Erythroblast (primary cell): ENCODE results near the gene GIN1.

Experiments
- DNase-seq, 2 experiments: peaks; one replicate each; lab custom pipeline; 2025; lab: John Stamatoyannopoulos, UW
- GATA1 ChIP-seq: IDR thresholded peaks from 2 replicates; pipeline ENCODE4 v1.6.1; 2011; ENCODE audit warnings: low read depth, mild to moderate bottlenecking, control low read depth, low read length, moderate library complexity
- POLR2A ChIP-seq: IDR thresholded peaks from 2 replicates; pipeline ENCODE4 v1.6.1; 2011; ENCODE audit warnings: mild to moderate bottlenecking, low read length

Gene GIN1

GRCh38 chr5:103041071-103041676, 78.8 kb downstream of the GIN1 start:
- peak; percentile 60 to 62 for DNase-seq
- no peak for TF ChIP-seq POLR2A
- no peak for TF ChIP-seq GATA1

DNA sequence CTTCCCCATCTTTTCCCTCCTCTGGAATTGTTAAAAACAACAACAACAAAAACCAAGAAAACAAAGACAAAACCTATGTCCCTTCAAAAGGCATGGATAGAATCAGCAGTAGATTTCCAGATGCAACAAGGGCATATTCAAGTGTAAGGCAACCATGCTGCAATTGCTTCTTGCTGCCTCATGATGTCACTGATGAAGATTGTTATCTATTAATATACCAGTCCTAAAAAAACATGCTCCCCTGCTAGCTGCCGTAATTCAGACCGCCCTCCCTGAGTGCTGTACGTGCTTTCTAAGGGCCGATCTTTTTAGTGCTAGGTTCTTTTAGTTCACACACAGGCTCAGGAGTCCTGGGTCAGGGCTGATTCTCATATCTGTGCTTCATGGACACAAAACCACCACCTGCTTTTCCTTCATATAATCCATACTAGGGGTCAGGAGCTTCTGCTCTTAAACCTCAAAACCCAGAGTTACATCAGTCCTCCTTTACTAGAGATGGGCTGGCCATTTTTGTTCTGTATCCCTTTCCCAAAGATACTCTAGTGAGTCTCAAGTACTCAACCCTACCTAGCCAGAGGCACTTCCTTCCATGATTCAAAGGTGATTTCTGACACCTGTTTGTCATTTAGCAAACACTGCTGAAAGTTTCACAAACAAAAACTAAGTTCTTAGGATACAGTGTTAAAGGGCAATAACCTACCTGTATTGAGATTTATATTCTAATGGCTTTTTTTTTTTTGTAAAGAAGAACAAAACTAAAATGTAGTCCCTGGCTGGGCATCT, 82.1 kb downstream of the GIN1 start:
- TF ChIP-seq POLR2A (no peak), GATA1 (no peak)
- no peak for DNase-seq

GRCh38 chr5:103036601-103037000, 83.3 kb downstream of the GIN1 start:
- no peak for DNase-seq
- TF ChIP-seq POLR2A, result no peak
